ENCODE results near the gene PARG. TPM values are rescaled to one million over a fixed set of nuclear protein-coding genes. Genes with fewer than 3 reads are reported as not detected.

The PARG gene
- total RNA-seq, 1 donor from 2014 or later, result 67.2 TPM

GRCh38 chr10:49834976-49835375 lies 106.9 kb downstream of the PARG start:
- Histone ChIP-seq H3K4me2 (no peak overlapping the region), H2AFZ (replicated peaks) (no peak overlapping the region), H3K4me1 (peaks cover 15% of the 10 kb centered on the region), H4K20me1 (ENCODE audit: low read depth) (no peaks in the 10 kb centered on the region), H3K36me3 (peaks cover 13% of the 10 kb centered on the region), H3K4me3 (no peak overlapping the region), H3K27me3 (no peaks in the 10 kb centered on the region), H3K9ac (no peak overlapping the region), H3K27ac (no peak overlapping the region), H3K9me3 (ENCODE audit: low read depth) (no peaks in the 10 kb centered on the region), H3F3A (ENCODE audit: low read depth) (peaks cover 4% of the 10 kb centered on the region), H3K79me2 (ENCODE audit: low read depth) (no peaks in the 10 kb centered on the region)
- H3K36me3 Mint-ChIP-seq, result peaks cover 28% of the 10 kb centered on the region
- no peak overlapping the region for H3K27ac Mint-ChIP-seq
- H3K27me3 Mint-ChIP-seq (ENCODE audit: insufficient read depth, low read depth), result no peaks in the 10 kb centered on the region
- no peak overlapping the region for H3K4me3 Mint-ChIP-seq
- H3K9me3 Mint-ChIP-seq, result no peaks in the 10 kb centered on the region
- no peak for TF ChIP-seq CTCF (IDR thresholded peaks at IDR 0.05)
- no peak for TF ChIP-seq EZH2 (IDR thresholded peaks at IDR 0.05)
- TF ChIP-seq EZH2phosphoT487 (IDR thresholded peaks at IDR 0.05), result no peak
- peaks cover 50% of the 10 kb centered on the region for H3K4me1 Mint-ChIP-seq
- DNase-seq (ENCODE audit: low spot score), result no peak

GRCh38 chr10:49834201-49834600 lies 107.6 kb downstream of the PARG start:
- H4K20me1 ChIP-seq (ENCODE audit: low read depth), result no peaks in the 10 kb centered on the region
- peaks cover 23% of the 10 kb centered on the region for H3K36me3 Mint-ChIP-seq
- H3K4me3 Mint-ChIP-seq, result no peak overlapping the region
- H3K4me1 ChIP-seq, result peaks cover 15% of the 10 kb centered on the region
- H3K27me3 Mint-ChIP-seq (ENCODE audit: insufficient read depth, low read depth), result no peaks in the 10 kb centered on the region
- peaks cover 4% of the 10 kb centered on the region for H3F3A ChIP-seq (ENCODE audit: low read depth)
- no peak overlapping the region for H3K27ac ChIP-seq
- no peaks in the 10 kb centered on the region for H3K9me3 ChIP-seq (ENCODE audit: low read depth)
- H3K9me3 Mint-ChIP-seq, result no peaks in the 10 kb centered on the region
- peaks cover 56% of the 10 kb centered on the region for H3K4me1 Mint-ChIP-seq
- H3K4me3 ChIP-seq, result no peak overlapping the region
- TF ChIP-seq EZH2phosphoT487 (IDR thresholded peaks at IDR 0.05) (no peak), CTCF (IDR thresholded peaks at IDR 0.05) (no peak), EZH2 (IDR thresholded peaks at IDR 0.05) (no peak)
- DNase-seq (ENCODE audit: low spot score), result no peak
- H3K27me3 ChIP-seq, result no peaks in the 10 kb centered on the region
- no peak overlapping the region for H3K27ac Mint-ChIP-seq
- peaks cover 13% of the 10 kb centered on the region for H3K36me3 ChIP-seq
- no peak overlapping the region for H3K9ac ChIP-seq
- no peaks in the 10 kb centered on the region for H3K79me2 ChIP-seq (ENCODE audit: low read depth)
- no peak overlapping the region for H2AFZ ChIP-seq (replicated peaks)
- H3K4me2 ChIP-seq, result no peak overlapping the region

- Mint-ChIP-seq H3K4me3 (no peak overlapping the region), H3K4me1 (peaks cover 56% of the 10 kb centered on the region), H3K36me3 (peaks cover 19% of the 10 kb centered on the region), H3K27ac (no peak overlapping the region), H3K27me3 (ENCODE audit: insufficient read depth, low read depth) (no peaks in the 10 kb centered on the region), H3K9me3 (no peaks in the 10 kb centered on the region)
- Histone ChIP-seq H3K27ac (no peak overlapping the region), H3K79me2 (ENCODE audit: low read depth) (no peaks in the 10 kb centered on the region), H3K9me3 (ENCODE audit: low read depth) (no peaks in the 10 kb centered on the region), H3K27me3 (no peaks in the 10 kb centered on the region), H3K4me2 (no peak overlapping the region), H3K36me3 (peaks cover 5% of the 10 kb centered on the region), H3K4me3 (no peak overlapping the region), H3K4me1 (peaks cover 15% of the 10 kb centered on the region), H2AFZ (replicated peaks) (no peak overlapping the region), H3K9ac (no peak overlapping the region), H3F3A (ENCODE audit: low read depth) (peaks cover 4% of the 10 kb centered on the region), H4K20me1 (ENCODE audit: low read depth) (no peaks in the 10 kb centered on the region)
- TF ChIP-seq CTCF (IDR thresholded peaks at IDR 0.05) (no peak), EZH2phosphoT487 (IDR thresholded peaks at IDR 0.05) (no peak), EZH2 (IDR thresholded peaks at IDR 0.05) (no peak)
- no peak for DNase-seq (ENCODE audit: low spot score)
Observed at GRCh38 chr10:49833168-49833567, 108.7 kb downstream of the PARG start.

All from neural progenitor cell (in vitro differentiated cells).